NCI-H187 treated with DMSO at 0.1 percent for 48 hours (cell line): Measurements from ENCODE around the gene RTN4.
A peak's percentile ranks its signal among the peaks of the same experiment; 100 is the strongest.
"Not testable (repeated sequence)": the region's sequence is repeated elsewhere in the genome, so short reads cannot be mapped to it uniquely, and the experiment has no call there.

ENCODE experiments used
- DNase-seq: peaks from one replicate; lab custom pipeline; 2025; lab: John Stamatoyannopoulos, UW

Gene RTN4

GRCh38 chr2:55050100-55050994, at the start of gene RTN4:
TSS of gene RTN4 (minus strand) at chr2:55050451. CDS start at chr2:55050300, 151 bp downstream.
- DNase-seq: peak; percentile 99

GRCh38 chr2:55099493-55099877, 49.2 kb upstream of the RTN4 start:
- no peak for DNase-seq

- no peak for DNase-seq
These were observed 47.5 kb upstream of the RTN4 start for GRCh38 chr2:55097461-55098410.

- DNase-seq: no peak
These were observed 46.8 kb upstream of the RTN4 start for GRCh38 chr2:55097082-55097460.

GRCh38 chr2:55096586-55096985, 46.3 kb upstream of the RTN4 start:
- no peak for DNase-seq

- DNase-seq: no peak
These were observed 43.1 kb upstream of the RTN4 start for GRCh38 chr2:55093381-55093780.

GRCh38 chr2:55092439-55092838, 42.2 kb upstream of the RTN4 start:
- DNase-seq: no peak

- DNase-seq: not testable (repeated sequence)
These were observed 41.4 kb upstream of the RTN4 start for GRCh38 chr2:55091681-55092080.

GRCh38 chr2:55090702-55091101, 40.5 kb upstream of the RTN4 start:
- no peak for DNase-seq

- no peak for DNase-seq
These were observed 39.5 kb upstream of the RTN4 start for GRCh38 chr2:55089726-55090125.

- no peak for DNase-seq
These were observed 38.1 kb upstream of the RTN4 start for GRCh38 chr2:55088400-55088799.

- DNase-seq: no peak
These were observed 37.7 kb upstream of the RTN4 start for GRCh38 chr2:55087936-55088335.

- no peak for DNase-seq
These were observed 37.2 kb upstream of the RTN4 start for GRCh38 chr2:55087501-55087900.

- no peak for DNase-seq
These were observed 35.1 kb upstream of the RTN4 start for GRCh38 chr2:55085113-55086040.

- DNase-seq: no peak
These were observed 34.4 kb upstream of the RTN4 start for GRCh38 chr2:55084641-55085040.

- no peak for DNase-seq
These were observed 30.0 kb upstream of the RTN4 start for GRCh38 chr2:55080204-55080738.

GRCh38 chr2:55078956-55079355, 28.7 kb upstream of the RTN4 start:
- no peak for DNase-seq

- DNase-seq: no peak
These were observed 26.5 kb upstream of the RTN4 start for GRCh38 chr2:55076721-55077120.

- not testable (repeated sequence) for DNase-seq
These were observed 25.8 kb upstream of the RTN4 start for GRCh38 chr2:55076019-55076418.

GRCh38 chr2:55073000-55073983, 23.0 kb upstream of the RTN4 start:
- DNase-seq: no peak
